G401 (cell line): ENCODE measurements around the gene ZNF506. TPM values are rescaled to one million over a fixed set of nuclear protein-coding genes. Genes with fewer than 3 reads are reported as not detected.
"Not testable (repeated sequence)": the region's sequence is repeated elsewhere in the genome, so short reads cannot be mapped to it uniquely, and the experiment has no call there.

Experiments used
- DNase-seq: peaks from one replicate; pipeline ENCODE4 v3.0.0-alpha.2; 2015; ENCODE audit warnings: low spot score
- in situ Hi-C: cut with HindIII; loops from 2 replicates; pipeline ENCODE4 v1.10.0; 2016; ENCODE audit warnings: low sequenced_read_pairs, mixed read lengths
- total RNA-seq: library from RNA; depleted of rRNA; stranded (reverse); fragments of >200 nt; shearing (Covaris generic); gene quantifications from 2 replicates; pipeline ENCODE4 v1.2.3, GENCODE V29; 2014

Gene ZNF506
- total RNA-seq, 1 experiment from 2014 or later: not detected

GRCh38 chr19:19785476-19785875 lies 36.1 kb downstream of the ZNF506 start:
- in situ Hi-C loops, DNase-seq: not testable (repeated sequence)

- in situ Hi-C loops: no loop called here
- DNase-seq: no peak
These were observed 38.8 kb downstream of the ZNF506 start for GRCh38 chr19:19782783-19783182.

GRCh38 chr19:19781791-19782190 lies 39.8 kb downstream of the ZNF506 start:
- in situ Hi-C loops, DNase-seq: not testable (repeated sequence)

- no peak for DNase-seq
- in situ Hi-C loops: no loop called here
These were observed 42.9 kb downstream of the ZNF506 start for GRCh38 chr19:19778666-19779065.

GRCh38 chr19:19777692-19778091 lies 43.9 kb downstream of the ZNF506 start:
- in situ Hi-C loops: no loop called here
- DNase-seq: no peak

GRCh38 chr19:19776206-19777008 lies 45.1 kb downstream of the ZNF506 start:
- peak; percentile 100 for DNase-seq
- in situ Hi-C loops: no loop called here

- DNase-seq: no peak
- in situ Hi-C loops: no loop called here
These were observed 45.7 kb downstream of the ZNF506 start for GRCh38 chr19:19775891-19776205.

- in situ Hi-C loops: no loop called here
- DNase-seq: no peak
These were observed 47.1 kb downstream of the ZNF506 start for GRCh38 chr19:19774354-19775033.

GRCh38 chr19:19771963-19772362 lies 49.6 kb downstream of the ZNF506 start:
- DNase-seq, in situ Hi-C loops: not testable (repeated sequence)

- DNase-seq, in situ Hi-C loops: not testable (repeated sequence)
These were observed 51.6 kb downstream of the ZNF506 start for GRCh38 chr19:19769971-19770370.

GRCh38 chr19:19758164-19758563 lies 63.4 kb downstream of the ZNF506 start:
- no peak for DNase-seq

GRCh38 chr19:19752760-19753403 lies 68.7 kb downstream of the ZNF506 start:
- DNase-seq: no peak

More at GRCh38 chr19:19758164-19758563, 63.4 kb downstream of the ZNF506 start:
- in situ Hi-C loops: no loop called here

GRCh38 chr19:19751846-19752245 lies 69.7 kb downstream of the ZNF506 start:
- in situ Hi-C loops: no loop called here
- DNase-seq: no peak

More at GRCh38 chr19:19752760-19753403, 68.7 kb downstream of the ZNF506 start:
- in situ Hi-C loops: no loop called here

- in situ Hi-C loops: no loop called here
- DNase-seq: no peak
These were observed 70.4 kb downstream of the ZNF506 start for GRCh38 chr19:19750842-19751790.

- no peak for DNase-seq
- in situ Hi-C loops: no loop called here
These were observed 71.4 kb downstream of the ZNF506 start for GRCh38 chr19:19749908-19750841.

- no peak for DNase-seq
- in situ Hi-C loops: no loop called here
These were observed 72.2 kb downstream of the ZNF506 start for GRCh38 chr19:19749117-19749907.

- in situ Hi-C loops: no loop called here
- no peak for DNase-seq
These were observed 73.2 kb downstream of the ZNF506 start for GRCh38 chr19:19748249-19748938.
